Body of pancreas (tissue), 4 donors: ENCODE results near the gene TXK.

Source experiments
- CTCF ChIP-seq, 7 experiments: fragments of 450-650 bp in 4 of 7; fragments of 200-600 bp in 3 of 7; sonication (generic) in 3 of 7; IDR thresholded peaks; one replicate each; pipeline ENCODE4 v1.5.1; 2016 to 2019; ENCODE audit warnings: antibody characterized with exemption in 7 of 7
- POLR2A ChIP-seq, 3 donors: fragments of 450-650 bp; IDR thresholded peaks; one replicate each; pipeline ENCODE4 v1.6.1; 2016; ENCODE audit warnings: antibody characterized with exemption in 3 of 3, mild to moderate bottlenecking in 2 of 3

GRCh38 chr4:48175328-48175727 is 41.3 kb upstream of the TXK start:
- no peak for TF ChIP-seq CTCF (IDR thresholded peaks at IDR 0.05)
- no peak for TF ChIP-seq POLR2A (IDR thresholded peaks at IDR 0.05)
